GM21526 (cell line): ENCODE measurements around the gene PHEX.

Source experiments
- ATAC-seq: cut with Tn5 transposase; IDR thresholded peaks from one replicate; pipeline ENCODE4 v1.9.1; 2021; ENCODE audit warnings: moderate library complexity; ENCODE audit not compliant: unreplicated experiment, low FRiP score

The PHEX gene

GRCh38 chrX:22097012-22097694, 65.0 kb downstream of the PHEX start:
- ATAC-seq = no peak

DNA sequence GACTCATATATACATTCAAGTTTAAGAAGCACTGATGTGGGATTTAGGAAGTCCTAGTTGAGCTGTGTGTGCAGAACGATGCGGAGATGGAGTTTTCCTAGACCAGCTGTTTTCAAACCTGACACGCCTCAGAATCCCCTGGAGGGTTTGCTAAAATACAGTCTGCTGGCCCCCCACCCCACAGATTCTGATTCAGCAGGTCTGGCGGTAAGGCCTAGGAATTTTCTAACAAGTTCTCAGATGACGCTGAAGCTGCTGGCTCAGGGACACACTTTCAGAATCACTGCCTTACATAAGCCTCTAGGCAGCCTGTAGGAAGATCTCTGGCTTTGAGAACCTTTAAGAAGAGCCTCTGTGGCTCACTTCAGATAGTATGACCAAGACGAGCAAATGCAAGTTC, 73.1 kb downstream of the PHEX start:
- ATAC-seq = no peak

DNA sequence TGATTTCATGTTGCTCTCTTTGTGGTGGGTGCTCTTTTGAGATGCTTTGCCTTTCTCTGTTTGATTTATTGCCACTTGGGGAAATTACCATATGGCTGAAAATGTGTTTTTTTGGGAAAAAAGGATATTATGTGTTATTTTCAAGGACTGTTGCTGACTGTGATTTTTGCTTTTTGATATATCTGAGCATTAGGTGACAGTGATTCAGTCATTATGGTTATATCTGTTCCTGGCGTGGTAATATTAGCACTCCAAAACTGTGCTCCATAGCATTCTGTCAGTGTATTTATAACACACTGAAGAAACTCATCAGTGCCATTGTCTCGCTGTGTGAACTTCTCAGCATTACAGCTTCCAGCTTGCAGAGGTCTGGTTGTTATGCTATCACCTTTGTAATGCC, 73.8 kb downstream of the PHEX start:
- no peak for ATAC-seq

- no peak for ATAC-seq
Observed at GRCh38 chrX:22109442-22109841, 77.3 kb downstream of the PHEX start.

GRCh38 chrX:22110729-22111494, 78.8 kb downstream of the PHEX start:
- ATAC-seq = no peak

DNA sequence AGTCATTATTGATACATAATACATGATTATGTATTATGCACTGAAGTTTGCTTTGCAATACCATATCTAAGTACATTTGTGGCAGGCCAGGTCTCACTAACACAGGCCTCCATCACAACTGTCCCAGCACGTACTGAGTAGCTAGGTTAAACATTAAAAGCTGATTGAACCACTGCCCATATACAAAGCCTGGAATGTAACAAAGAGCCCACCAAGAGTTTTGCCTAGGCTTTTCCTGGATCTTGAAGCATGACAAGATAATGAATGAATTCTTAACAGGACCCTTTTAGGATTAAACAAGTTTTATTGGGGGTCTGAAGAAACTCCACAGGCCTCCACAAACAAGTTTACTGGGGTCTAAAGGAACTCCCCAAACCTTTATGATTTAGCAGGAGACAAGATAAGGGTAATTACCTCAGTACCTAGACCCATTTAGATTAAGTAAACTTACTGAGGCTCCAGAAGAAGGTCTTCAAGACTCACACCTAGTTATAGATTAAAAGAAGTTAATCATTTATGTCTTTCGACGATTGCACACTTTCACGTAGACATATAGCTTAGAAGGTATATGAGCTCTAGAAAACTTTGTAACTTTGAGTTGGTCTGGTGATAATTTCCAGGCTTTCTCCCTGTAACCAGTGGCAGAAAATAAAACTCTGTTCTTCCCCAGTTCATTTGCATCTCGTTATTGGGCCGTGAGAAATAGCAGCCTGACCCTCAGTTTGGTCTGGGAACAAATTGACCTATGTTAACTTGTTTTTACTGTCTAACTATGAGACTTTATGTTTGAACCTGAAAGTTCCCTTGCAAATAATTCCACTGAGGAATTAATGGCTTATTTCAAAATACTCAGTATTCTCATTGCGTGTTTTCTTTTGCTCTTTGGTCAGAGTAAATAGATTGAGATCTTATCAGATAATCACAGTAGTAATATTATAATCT, 84.8 kb downstream of the PHEX start:
- ATAC-seq = no peak

- no peak for ATAC-seq
Observed at GRCh38 chrX:22117633-22118032, 85.5 kb downstream of the PHEX start.

DNA sequence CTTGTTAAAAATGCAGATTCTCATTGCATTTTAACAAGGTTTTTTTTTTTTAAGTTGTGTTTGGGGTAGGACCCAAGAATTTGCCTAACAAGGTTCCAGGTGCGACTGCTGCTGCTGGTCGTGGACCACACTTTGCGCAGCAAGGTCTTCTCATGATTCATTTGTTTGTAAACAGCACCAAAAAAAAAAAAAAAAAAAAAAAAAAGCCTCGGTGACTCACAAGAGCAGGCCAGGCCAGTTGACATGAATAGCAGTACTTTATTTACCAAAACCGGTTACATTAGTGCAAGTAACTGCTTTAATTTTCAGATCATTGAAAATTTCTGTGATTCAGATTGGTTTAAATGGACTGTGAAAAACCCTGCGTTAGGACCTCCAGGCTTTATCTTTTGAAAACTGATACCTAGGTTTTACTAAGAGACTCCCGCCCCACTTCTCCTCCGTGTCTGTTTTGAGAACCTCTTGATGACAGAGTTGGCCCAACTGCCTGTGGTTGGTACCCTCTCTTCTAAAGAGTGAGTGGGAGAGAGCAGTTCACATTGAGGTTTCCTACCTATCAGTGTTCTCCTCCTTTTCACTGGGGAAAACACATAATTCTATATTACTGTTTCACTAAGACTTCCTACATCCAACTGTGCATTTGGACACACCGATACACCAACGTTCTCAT, 86.2 kb downstream of the PHEX start:
- ATAC-seq = no peak

- ATAC-seq = no peak
Observed at GRCh38 chrX:22121161-22121560, 89.0 kb downstream of the PHEX start.

GRCh38 chrX:22122510-22122909, 90.4 kb downstream of the PHEX start:
- ATAC-seq = no peak

DNA sequence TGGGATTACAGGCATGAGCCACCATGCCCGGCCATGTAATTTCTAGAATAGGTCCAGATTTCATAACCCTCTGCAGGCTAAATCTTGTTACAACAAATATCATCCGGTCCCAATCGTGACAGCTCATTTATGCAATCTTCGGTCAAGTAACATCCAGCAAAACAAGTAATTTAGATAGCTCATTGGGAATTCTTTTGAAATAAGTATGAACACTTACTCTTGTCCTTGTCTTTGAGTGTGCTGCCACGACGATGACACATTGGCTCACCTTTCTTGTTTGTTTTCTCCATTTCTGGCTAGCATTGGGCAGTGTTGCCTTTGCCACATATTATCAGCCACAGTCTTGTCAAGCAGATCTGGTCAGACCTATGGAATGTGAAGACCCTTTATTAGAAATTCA, 92.0 kb downstream of the PHEX start:
- ATAC-seq = no peak

DNA sequence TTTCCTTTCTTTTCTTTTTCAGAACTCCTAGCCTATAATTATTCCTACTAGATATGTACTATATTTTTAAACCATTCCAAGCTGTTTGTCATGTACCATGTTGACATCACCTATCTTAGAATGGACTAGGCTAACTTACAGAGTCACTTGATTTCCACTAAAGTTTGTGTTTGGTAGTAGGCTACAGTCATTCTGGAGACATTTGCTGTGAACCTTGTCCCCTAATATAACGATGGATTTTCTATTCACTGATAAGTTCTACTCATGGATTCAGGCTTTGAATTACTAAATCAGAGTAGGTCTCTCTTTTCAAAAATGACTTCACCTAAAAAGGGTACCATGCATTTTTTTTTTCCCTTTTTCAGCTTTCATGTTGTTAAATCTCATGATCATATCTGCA, 93.4 kb downstream of the PHEX start:
- no peak for ATAC-seq

- ATAC-seq = no peak
Observed at GRCh38 chrX:22126327-22126726, 94.2 kb downstream of the PHEX start.

GRCh38 chrX:22128961-22129360, 96.8 kb downstream of the PHEX start:
- ATAC-seq = no peak

DNA sequence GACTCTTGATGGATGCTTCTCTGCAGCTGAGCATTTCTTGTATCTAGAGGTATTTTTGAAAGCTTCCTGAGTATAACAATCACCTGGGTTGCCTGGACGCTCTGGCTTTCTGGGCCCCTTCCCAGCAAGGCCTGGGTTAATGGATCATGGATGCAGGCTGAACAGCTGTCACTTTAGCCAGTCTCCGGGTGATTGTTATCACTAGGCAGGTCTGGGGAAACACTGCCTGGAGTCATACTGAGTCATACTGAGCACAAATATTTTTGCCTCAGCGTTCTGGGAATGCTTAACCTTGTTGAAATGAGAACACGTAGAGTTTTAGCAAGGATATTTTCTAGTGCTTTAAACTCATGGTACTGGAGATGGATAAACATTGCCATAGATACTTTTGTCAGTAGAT, 102.6 kb downstream of the PHEX start:
- ATAC-seq = no peak

- no peak for ATAC-seq
Observed at GRCh38 chrX:22135171-22135711, 103.1 kb downstream of the PHEX start.

GRCh38 chrX:22135994-22136684, 104.0 kb downstream of the PHEX start:
- ATAC-seq = no peak

GRCh38 chrX:22136711-22137110, 104.6 kb downstream of the PHEX start:
- ATAC-seq = no peak

DNA sequence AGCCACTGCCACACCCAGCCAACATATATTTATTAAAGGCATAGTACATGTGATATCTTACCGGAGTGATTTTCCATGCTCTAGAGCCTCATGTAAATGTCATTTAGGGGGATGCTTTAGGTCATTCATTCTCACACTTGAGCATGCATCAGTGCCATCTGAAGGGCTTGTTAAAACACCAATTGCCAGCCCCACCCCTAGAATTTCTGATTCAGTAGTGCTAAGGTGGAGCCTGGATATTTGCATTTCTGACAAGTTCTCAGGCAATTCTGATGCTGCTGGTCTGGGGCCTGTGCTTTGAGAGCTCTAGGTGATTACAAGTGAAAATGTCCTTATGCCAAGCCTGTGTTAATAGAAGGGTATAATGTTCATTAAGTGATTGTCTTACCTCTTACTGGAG, 107.7 kb downstream of the PHEX start:
- no peak for ATAC-seq
